Neural cell (in vitro differentiated cells): ENCODE results near the gene MTARC1. TPM values are rescaled to one million over a fixed set of nuclear protein-coding genes. Genes with fewer than 3 reads are reported as not detected.

Source experiments
- H2AFZ ChIP-seq: fragments of 200-600, 300-800 bp; sonication (generic), shearing (Covaris generic); 2 replicates; pipeline ENCODE4 v1.6.0; 2014; ENCODE audit warnings: low read depth, mild to moderate bottlenecking, antibody characterized with exemption, low read length, moderate library complexity
- H3F3A ChIP-seq: fragments of 200-600 bp; shearing (Covaris generic); 2 replicates; pipeline ENCODE4 v1.6.1; 2016; ENCODE audit warnings: mild to moderate bottlenecking, moderate library complexity, mixed read lengths, antibody characterized with exemption, low read length; ENCODE audit not compliant: insufficient read depth, poor library complexity, severe bottlenecking
- H3K27ac ChIP-seq: fragments of 200-600, 300-800 bp; sonication (generic), shearing (Covaris generic); 2 replicates; pipeline ENCODE4 v1.5.1; 2014; ENCODE audit warnings: mild to moderate bottlenecking, low read length, moderate library complexity
- H3K27me3 ChIP-seq: fragments of 300-800, 200-600 bp; sonication (generic), shearing (Covaris generic); 2 replicates; pipeline ENCODE4 v1.6.0; 2014; ENCODE audit warnings: mild to moderate bottlenecking, low read depth, low read length, moderate library complexity; ENCODE audit not compliant: insufficient read depth
- H3K36me3 ChIP-seq: fragments of 300-800, 200-600 bp; sonication (generic), shearing (Covaris generic); 2 replicates; pipeline ENCODE4 v1.5.1; 2014; ENCODE audit warnings: mild to moderate bottlenecking, antibody characterized with exemption, low read length, moderate library complexity; ENCODE audit not compliant: insufficient read depth
- H3K4me2 ChIP-seq: fragments of 300-800, 200-600 bp; sonication (generic), shearing (Covaris generic); 2 replicates; pipeline ENCODE4 v1.6.0; 2014; ENCODE audit warnings: mild to moderate bottlenecking, low read length
- H3K4me3 ChIP-seq: fragments of 300-800, 200-600 bp; sonication (generic), shearing (Covaris generic); 2 replicates; pipeline ENCODE4 v1.5.1; 2014; ENCODE audit warnings: mild to moderate bottlenecking, low read length, moderate library complexity
- H3K79me2 ChIP-seq: fragments of 200-600 bp; shearing (Covaris generic); replicated peaks from 2 replicates; pipeline ENCODE4 v1.6.0; 2014; ENCODE audit warnings: mild to moderate bottlenecking, low read length, moderate library complexity; ENCODE audit not compliant: insufficient read depth
- H3K9ac ChIP-seq: fragments of 300-800, 200-600 bp; sonication (generic), shearing (Covaris generic); 2 replicates; pipeline ENCODE4 v1.6.1; 2016; ENCODE audit warnings: mild to moderate bottlenecking, low read length, mixed read lengths
- H3K9me2 ChIP-seq: fragments of 200-600 bp; shearing (Covaris generic); 2 replicates; pipeline ENCODE4 v1.6.1; 2016; ENCODE audit warnings: mild to moderate bottlenecking, low read length, mixed read lengths; ENCODE audit not compliant: insufficient read depth
- H3K9me3 ChIP-seq: fragments of 200-600, 300-800 bp; sonication (generic), shearing (Covaris generic); 2 replicates; pipeline ENCODE4 v1.6.1; 2016; ENCODE audit warnings: mild to moderate bottlenecking, mixed run types, low read length, moderate library complexity, mixed read lengths
- H4K20me1 ChIP-seq: fragments of 200-600 bp; shearing (Covaris generic); 2 replicates; pipeline ENCODE4 v1.6.1; 2016; ENCODE audit warnings: mild to moderate bottlenecking, mixed run types; ENCODE audit not compliant: insufficient read depth
- EP300 ChIP-seq: fragments of 450-650 bp; conservative IDR thresholded peaks from 2 replicates; pipeline ENCODE4 v1.6.1; 2014; ENCODE audit warnings: antibody characterized with exemption, mild to moderate bottlenecking, moderate library complexity; ENCODE audit not compliant: poor library complexity, severe bottlenecking
- EZH2 ChIP-seq: fragments of 200-600, 300-800 bp; shearing (Covaris generic), sonication (generic); IDR thresholded peaks from 2 replicates; pipeline ENCODE4 v1.6.1; 2014; ENCODE audit warnings: antibody characterized with exemption, low read length, borderline replicate concordance, mild to moderate bottlenecking; ENCODE audit not compliant: insufficient read depth, poor library complexity, severe bottlenecking
- MXI1 ChIP-seq: fragments of 450-650 bp; conservative IDR thresholded peaks from 2 replicates; pipeline ENCODE4 v1.6.1; 2014; ENCODE audit warnings: antibody characterized with exemption, mild to moderate bottlenecking; ENCODE audit not compliant: poor library complexity, severe bottlenecking
- POLR2AphosphoS5 ChIP-seq: IDR thresholded peaks from 2 replicates; pipeline ENCODE4 v1.6.1; 2012
- RAD21 ChIP-seq: fragments of 450-650 bp; conservative IDR thresholded peaks from 2 replicates; pipeline ENCODE4 v1.6.1; 2014; ENCODE audit warnings: antibody characterized with exemption, mild to moderate bottlenecking, moderate library complexity
- SMC3 ChIP-seq: fragments of 450-650 bp; conservative IDR thresholded peaks from 2 replicates; pipeline ENCODE4 v1.6.1; 2014; ENCODE audit warnings: antibody characterized with exemption, mild to moderate bottlenecking, moderate library complexity; ENCODE audit not compliant: poor library complexity
- TAF1 ChIP-seq: IDR thresholded peaks from 2 replicates; pipeline ENCODE4 v1.6.1; 2012; ENCODE audit warnings: low read depth
- polyA plus RNA-seq: library from polyadenylated mRNA; depleted of rRNA; stranded (reverse); fragments of >200 nt; gene quantifications from 2 replicates; pipeline ENCODE4 v1.2.3, GENCODE V29; 2014
- TF ChIP-seq, protein P1 (sequence below): fragments of 450-650 bp; IDR thresholded peaks from 2 replicates; pipeline ENCODE4 v1.5.1; 2014; ENCODE audit warnings: antibody characterized with exemption, mild to moderate bottlenecking, moderate library complexity; ENCODE audit not compliant: poor library complexity, severe bottlenecking
- TF ChIP-seq, protein P2 (sequence below): IDR thresholded peaks from 2 replicates; pipeline ENCODE4 v1.6.1; 2012; ENCODE audit warnings: borderline replicate concordance

Gene MTARC1
- polyA plus RNA-seq, 1 donor from 2014 or later: 4.2 TPM

DNA sequence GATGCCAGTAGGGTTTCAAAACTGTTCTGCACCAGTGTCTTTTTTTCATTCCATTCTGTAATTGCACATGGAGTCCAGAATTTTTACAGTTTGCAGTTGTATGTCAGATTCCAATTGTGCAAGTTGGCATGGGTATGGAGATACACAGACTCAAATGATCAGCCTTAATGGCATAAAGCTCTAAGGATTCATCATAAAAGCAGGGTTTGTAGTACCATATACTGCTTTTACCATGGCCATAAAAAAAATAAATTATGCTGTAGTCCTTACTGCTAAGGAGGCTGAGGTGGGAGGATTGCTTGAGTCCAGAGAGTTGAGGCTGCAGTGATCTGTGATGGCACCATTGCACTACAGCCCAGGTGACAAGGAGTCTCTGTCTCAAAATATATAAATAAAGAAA is 10.3 kb downstream of the MTARC1 start:
- no peaks in the 10 kb centered on the region for H3F3A ChIP-seq
- H3K4me3 ChIP-seq: no peak overlapping the region
- no peaks in the 10 kb centered on the region for H3K27me3 ChIP-seq
- no peak overlapping the region for H3K4me2 ChIP-seq
- no peaks in the 10 kb centered on the region for H3K9me3 ChIP-seq
- H3K36me3 ChIP-seq: no peaks in the 10 kb centered on the region
- no peak overlapping the region for H3K9ac ChIP-seq
- H2AFZ ChIP-seq: no peak overlapping the region
- H3K27ac ChIP-seq: no peak overlapping the region
- no peaks in the 10 kb centered on the region for H4K20me1 ChIP-seq
- H3K9me2 ChIP-seq: no peaks in the 10 kb centered on the region
- H3K79me2 ChIP-seq: no peaks in the 10 kb centered on the region
- TF ChIP-seq POLR2AphosphoS5 (no peak), SMC3 (no peak), MXI1 (no peak), RAD21 (no peak), EZH2 (no peak), EP300 (no peak), TAF1 (no peak)
- TF ChIP-seq, protein P1, sequence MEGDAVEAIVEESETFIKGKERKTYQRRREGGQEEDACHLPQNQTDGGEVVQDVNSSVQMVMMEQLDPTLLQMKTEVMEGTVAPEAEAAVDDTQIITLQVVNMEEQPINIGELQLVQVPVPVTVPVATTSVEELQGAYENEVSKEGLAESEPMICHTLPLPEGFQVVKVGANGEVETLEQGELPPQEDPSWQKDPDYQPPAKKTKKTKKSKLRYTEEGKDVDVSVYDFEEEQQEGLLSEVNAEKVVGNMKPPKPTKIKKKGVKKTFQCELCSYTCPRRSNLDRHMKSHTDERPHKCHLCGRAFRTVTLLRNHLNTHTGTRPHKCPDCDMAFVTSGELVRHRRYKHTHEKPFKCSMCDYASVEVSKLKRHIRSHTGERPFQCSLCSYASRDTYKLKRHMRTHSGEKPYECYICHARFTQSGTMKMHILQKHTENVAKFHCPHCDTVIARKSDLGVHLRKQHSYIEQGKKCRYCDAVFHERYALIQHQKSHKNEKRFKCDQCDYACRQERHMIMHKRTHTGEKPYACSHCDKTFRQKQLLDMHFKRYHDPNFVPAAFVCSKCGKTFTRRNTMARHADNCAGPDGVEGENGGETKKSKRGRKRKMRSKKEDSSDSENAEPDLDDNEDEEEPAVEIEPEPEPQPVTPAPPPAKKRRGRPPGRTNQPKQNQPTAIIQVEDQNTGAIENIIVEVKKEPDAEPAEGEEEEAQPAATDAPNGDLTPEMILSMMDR: no peak
- TF ChIP-seq, protein P2, sequence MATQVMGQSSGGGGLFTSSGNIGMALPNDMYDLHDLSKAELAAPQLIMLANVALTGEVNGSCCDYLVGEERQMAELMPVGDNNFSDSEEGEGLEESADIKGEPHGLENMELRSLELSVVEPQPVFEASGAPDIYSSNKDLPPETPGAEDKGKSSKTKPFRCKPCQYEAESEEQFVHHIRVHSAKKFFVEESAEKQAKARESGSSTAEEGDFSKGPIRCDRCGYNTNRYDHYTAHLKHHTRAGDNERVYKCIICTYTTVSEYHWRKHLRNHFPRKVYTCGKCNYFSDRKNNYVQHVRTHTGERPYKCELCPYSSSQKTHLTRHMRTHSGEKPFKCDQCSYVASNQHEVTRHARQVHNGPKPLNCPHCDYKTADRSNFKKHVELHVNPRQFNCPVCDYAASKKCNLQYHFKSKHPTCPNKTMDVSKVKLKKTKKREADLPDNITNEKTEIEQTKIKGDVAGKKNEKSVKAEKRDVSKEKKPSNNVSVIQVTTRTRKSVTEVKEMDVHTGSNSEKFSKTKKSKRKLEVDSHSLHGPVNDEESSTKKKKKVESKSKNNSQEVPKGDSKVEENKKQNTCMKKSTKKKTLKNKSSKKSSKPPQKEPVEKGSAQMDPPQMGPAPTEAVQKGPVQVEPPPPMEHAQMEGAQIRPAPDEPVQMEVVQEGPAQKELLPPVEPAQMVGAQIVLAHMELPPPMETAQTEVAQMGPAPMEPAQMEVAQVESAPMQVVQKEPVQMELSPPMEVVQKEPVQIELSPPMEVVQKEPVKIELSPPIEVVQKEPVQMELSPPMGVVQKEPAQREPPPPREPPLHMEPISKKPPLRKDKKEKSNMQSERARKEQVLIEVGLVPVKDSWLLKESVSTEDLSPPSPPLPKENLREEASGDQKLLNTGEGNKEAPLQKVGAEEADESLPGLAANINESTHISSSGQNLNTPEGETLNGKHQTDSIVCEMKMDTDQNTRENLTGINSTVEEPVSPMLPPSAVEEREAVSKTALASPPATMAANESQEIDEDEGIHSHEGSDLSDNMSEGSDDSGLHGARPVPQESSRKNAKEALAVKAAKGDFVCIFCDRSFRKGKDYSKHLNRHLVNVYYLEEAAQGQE: no peak

DNA sequence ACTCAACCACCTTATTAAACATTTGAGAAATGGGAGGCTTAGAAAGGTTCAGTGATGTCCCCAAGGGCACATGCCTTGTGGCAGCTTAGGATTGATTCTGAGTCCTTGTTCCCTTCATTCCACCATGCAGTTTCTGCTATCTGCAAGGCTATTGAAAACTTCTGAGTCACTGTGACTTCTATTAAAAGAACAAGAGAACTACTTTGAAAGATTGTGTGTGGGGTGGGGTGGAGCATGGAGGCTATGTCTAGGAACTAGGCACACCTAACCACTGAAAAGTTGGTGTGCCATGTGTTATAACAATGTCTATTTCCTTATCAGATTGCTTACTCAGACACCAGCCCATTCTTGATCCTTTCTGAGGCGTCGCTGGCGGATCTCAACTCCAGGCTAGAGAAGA is 10.8 kb downstream of the MTARC1 start:
- H3K4me3 ChIP-seq: no peak overlapping the region
- H2AFZ ChIP-seq: no peak overlapping the region
- no peak overlapping the region for H3K9ac ChIP-seq
- no peaks in the 10 kb centered on the region for H3K9me3 ChIP-seq
- no peaks in the 10 kb centered on the region for H4K20me1 ChIP-seq
- no peaks in the 10 kb centered on the region for H3F3A ChIP-seq
- H3K27me3 ChIP-seq: no peaks in the 10 kb centered on the region
- no peaks in the 10 kb centered on the region for H3K9me2 ChIP-seq
- no peaks in the 10 kb centered on the region for H3K79me2 ChIP-seq
- no peaks in the 10 kb centered on the region for H3K36me3 ChIP-seq
- no peak for TF ChIP-seq POLR2AphosphoS5
- TF ChIP-seq, protein P2: no peak
- no peak for TF ChIP-seq EZH2
- TF ChIP-seq TAF1: no peak
- TF ChIP-seq, protein P1: no peak
- TF ChIP-seq RAD21: no peak
- no peak for TF ChIP-seq MXI1
- TF ChIP-seq EP300: no peak
- no peak for TF ChIP-seq SMC3
- no peak overlapping the region for H3K4me2 ChIP-seq
- H3K27ac ChIP-seq: no peak overlapping the region
